Heart right ventricle (tissue), 16 donors: ENCODE results near the gene CACNB2. TPM values are rescaled to one million over a fixed set of nuclear protein-coding genes. Genes with fewer than 3 reads are reported as not detected.
A peak's percentile ranks its signal among the peaks of the same experiment; 100 is the strongest.

ENCODE experiments used
- ATAC-seq, 8 donors: fragments of 200-7000 bp; cut with Tn5 transposase; one replicate each; pipeline ENCODE4 v1.9.1; 2020; ENCODE audit warnings: mild to moderate bottlenecking in 8 of 8, moderate library complexity in 8 of 8, moderate number of reproducible peaks in 1 of 8
- DNase-seq, 2 donors: peaks; one replicate each; pipeline ENCODE4 v3.0.0-alpha.2; 2020
- H3K27ac ChIP-seq, 10 donors: fragments of 200-600 bp; sonication (generic) in 2 of 10; one replicate each; pipeline versions ENCODE4 v1.5.0 to v1.8.0; 2020 to 2022; ENCODE audit warnings: mild to moderate bottlenecking in 3 of 10
- H3K27me3 ChIP-seq, 7 donors: fragments of 200-600 bp; one replicate each; pipeline ENCODE4 v1.8.0; 2021 to 2022; ENCODE audit warnings: mild to moderate bottlenecking in 2 of 7
- H3K36me3 ChIP-seq, 9 donors: fragments of 200-600 bp; sonication (generic) in 1 of 9; one replicate each; pipeline versions ENCODE4 v1.5.0 to v1.8.0; 2020 to 2022; ENCODE audit warnings: mild to moderate bottlenecking in 2 of 9
- H3K4me1 ChIP-seq, 9 donors: fragments of 200-600 bp; sonication (generic) in 1 of 9; one replicate each; pipeline versions ENCODE4 v1.5.0 to v1.8.0; 2020 to 2022; ENCODE audit warnings: mild to moderate bottlenecking in 4 of 9
- H3K4me3 ChIP-seq, 10 donors: fragments of 200-600 bp; sonication (generic) in 2 of 10; one replicate each; pipeline versions ENCODE4 v1.5.0 to v1.8.0; 2020 to 2022; ENCODE audit warnings: mild to moderate bottlenecking in 7 of 10, moderate library complexity in 2 of 10
- H3K9me3 ChIP-seq, 11 donors: fragments of 200-600 bp in 10 of 11; sonication (generic) in 2 of 11; one replicate each; pipeline versions ENCODE4 v1.5.0 to v1.8.0; 2013 to 2022; ENCODE audit warnings: mild to moderate bottlenecking in 2 of 11, control low read depth in 1 of 11, moderate library complexity in 1 of 11
- WGBS, 2 donors: extraction: QIAGEN DNeasy Blood & Tissue Kit; methylation state at CpG; one replicate each; pipeline ENCODE4 v1.1.7; 2013; ENCODE audit warnings: inconsistent platforms in 1 of 2; 5-methylcytosine and 5-hydroxymethylcytosine counted together
- intact Hi-C, 10 donors: fragments of 100-400 bp; cut with DNase I; formaldehyde crosslinking; loops; one replicate each; pipeline versions ENCODE4 v1.11.1 to v1.14.2; 2022
- polyA plus RNA-seq, 2 donors: library from polyadenylated mRNA; stranded (reverse); fragments of 200-250 nt; gene quantifications; one replicate each; pipeline ENCODE4 v1.2.3, GENCODE V29; 2013
- total RNA-seq, 10 donors: library from RNA; stranded (reverse); fragmentation: NEBNext Ultra II Directional in 3 of 10; extraction: Animal tissue kit (Norgen Biotek cat#: 25700) in 3 of 10; gene quantifications; one replicate each; pipeline versions ENCODE4 v1.2.1 to v1.2.4, GENCODE V29; 2021 to 2023
- TF ChIP-seq, protein P1 (sequence below), 9 donors: fragments of 200-600 bp; sonication (generic) in 2 of 9; IDR thresholded peaks; one replicate each; pipeline versions ENCODE4 v1.5.0 to v1.8.0; 2021 to 2022; ENCODE audit warnings: antibody characterized with exemption in 9 of 9, mild to moderate bottlenecking in 5 of 9, moderate library complexity in 1 of 9
- donor health status: Arrhythmogenic right ventricular cardiomyopathy.
- donor health status: ischemic (EF 13 %, LVEDD 7.1; RV severe dilation, severe dysfunction).
- donor health status: healthy with polysubstance abuse.
- donor health status: DM: no; HTN: yes; CAD: no.
- donor health status: DM: no; HTN: no; CAD: no.
- donor health status: ischemic (EF 25% LVEDD 6.9; RV normal size, moderate dysfunction).
- donor health status: ischemic (EF 25% LVEDD 5.7; RV mildly dilated, moderate dysfunction).
- donor health status: healthy.
- donor health status: DM: yes; HTN: yes; CAD: no.
- donor health status: Ischemic cardiomyopathy.
- donor health status: ischemic (EF 35%, LVEDD 5.7; RV mildly dilated, moderate dysfunction).
- donor health status: nonischemic (EF 11% LVEDD 7.7; RV severe dilation, severe dysfunction).
- donor health status: DM: yes; HTN: yes; CAD: no.
- donor health status: PGD.
- donor health status: ischemic (EF 29% LVEDD 5.4; RV normal size, mild dysfunction).
- donor health status: nonischemic (EF 23%, LVEDD 6.1; RV moderate dilation, normal function).

Gene CACNB2
- total and polyA plus RNA-seq, 12 donors, result 8.9 to 71.1 (median 36.7) TPM

- ATAC-seq, result no peak
- Histone ChIP-seq H3K9me3 (no peaks in the 10 kb centered on the region), H3K4me3 (no peak overlapping the region), H3K27ac (no peak overlapping the region), H3K27me3 (no peaks in the 10 kb centered on the region), H3K36me3 (peaks cover 0 to 21% (median 0%) of the 10 kb centered on the region in 9 donors), H3K4me1 (peaks cover 0 to 17% (median 5%) of the 10 kb centered on the region in 9 donors)
- intact Hi-C loops, result loop anchor here in 1 of 10 donors (1.0 kb wide), 1 partner anchor 34 kb away; no protein-coding TSS in a partner anchor
- WGBS, 2 donors, result 84 to 86% methylated on average over 7 of the region's 7 CpGs
- DNase-seq, result no peak
- TF ChIP-seq, protein P1, sequence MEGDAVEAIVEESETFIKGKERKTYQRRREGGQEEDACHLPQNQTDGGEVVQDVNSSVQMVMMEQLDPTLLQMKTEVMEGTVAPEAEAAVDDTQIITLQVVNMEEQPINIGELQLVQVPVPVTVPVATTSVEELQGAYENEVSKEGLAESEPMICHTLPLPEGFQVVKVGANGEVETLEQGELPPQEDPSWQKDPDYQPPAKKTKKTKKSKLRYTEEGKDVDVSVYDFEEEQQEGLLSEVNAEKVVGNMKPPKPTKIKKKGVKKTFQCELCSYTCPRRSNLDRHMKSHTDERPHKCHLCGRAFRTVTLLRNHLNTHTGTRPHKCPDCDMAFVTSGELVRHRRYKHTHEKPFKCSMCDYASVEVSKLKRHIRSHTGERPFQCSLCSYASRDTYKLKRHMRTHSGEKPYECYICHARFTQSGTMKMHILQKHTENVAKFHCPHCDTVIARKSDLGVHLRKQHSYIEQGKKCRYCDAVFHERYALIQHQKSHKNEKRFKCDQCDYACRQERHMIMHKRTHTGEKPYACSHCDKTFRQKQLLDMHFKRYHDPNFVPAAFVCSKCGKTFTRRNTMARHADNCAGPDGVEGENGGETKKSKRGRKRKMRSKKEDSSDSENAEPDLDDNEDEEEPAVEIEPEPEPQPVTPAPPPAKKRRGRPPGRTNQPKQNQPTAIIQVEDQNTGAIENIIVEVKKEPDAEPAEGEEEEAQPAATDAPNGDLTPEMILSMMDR (IDR thresholded peaks at IDR 0.05), result no peak
Measured at GRCh38 chr10:18500576-18500975, 360.4 kb downstream of the CACNB2 start.

- intact Hi-C loops, result no loop called here
- Histone ChIP-seq H3K4me1 (peaks cover 0 to 22% (median 11%) of the 10 kb centered on the region in 9 donors), H3K36me3 (peaks cover 0 to 21% (median 0%) of the 10 kb centered on the region in 9 donors), H3K27me3 (no peaks in the 10 kb centered on the region), H3K4me3 (no peak overlapping the region), H3K27ac (peak overlapping the region in 1 of 10 donors; percentile 13), H3K9me3 (no peaks in the 10 kb centered on the region)
- WGBS, 2 donors, result 83 to 87% methylated on average over 3 of the region's 3 CpGs
- TF ChIP-seq, protein P1 (IDR thresholded peaks at IDR 0.05), result no peak
- no peak for DNase-seq
- no peak for ATAC-seq
Measured at GRCh38 chr10:18501198-18501597, 361.0 kb downstream of the CACNB2 start.

GRCh38 chr10:18501629-18502028, 361.4 kb downstream of the CACNB2 start:
- Histone ChIP-seq H3K27ac (no peak overlapping the region), H3K4me3 (no peak overlapping the region), H3K36me3 (peaks cover 0 to 21% (median 0%) of the 10 kb centered on the region in 9 donors), H3K9me3 (no peaks in the 10 kb centered on the region), H3K4me1 (peaks cover 0 to 24% (median 12%) of the 10 kb centered on the region in 9 donors), H3K27me3 (no peaks in the 10 kb centered on the region)
- ATAC-seq (no peak), DNase-seq (no peak)
- WGBS, 2 donors, result 82 to 85% methylated on average over 5 of the region's 5 CpGs
- intact Hi-C loops, result no loop called here
- TF ChIP-seq, protein P1 (IDR thresholded peaks at IDR 0.05), result no peak

- DNase-seq (no peak), ATAC-seq (no peak)
- H3K4me3 ChIP-seq, result no peak overlapping the region
- no peak overlapping the region for H3K27ac ChIP-seq
- H3K4me1 ChIP-seq, result peaks cover 0 to 18% (median 8%) of the 10 kb centered on the region in 9 donors
- no peaks in the 10 kb centered on the region for H3K9me3 ChIP-seq
- 95% methylated on average over 5 of the region's 5 CpGs for WGBS, 2 donors
- intact Hi-C loops, result no loop called here
- TF ChIP-seq, protein P1 (IDR thresholded peaks at IDR 0.05), result no peak
- H3K27me3 ChIP-seq, result no peaks in the 10 kb centered on the region
- peaks cover 0 to 37% (median 0%) of the 10 kb centered on the region in 9 donors for H3K36me3 ChIP-seq
Measured at GRCh38 chr10:18504161-18504560, 363.9 kb downstream of the CACNB2 start.
